K562 (cell line): ENCODE measurements around the gene NXF1. TPM values are rescaled to one million over a fixed set of nuclear protein-coding genes. Genes with fewer than 3 reads are reported as not detected.

Source experiments
- CBFA2T3 ChIP-seq: fragments of 450-650 bp; IDR thresholded peaks from 2 replicates; pipeline ENCODE4 v1.6.1; 2017
- EHMT2 ChIP-seq: fragments of 450-650 bp; IDR thresholded peaks from 2 replicates; pipeline ENCODE4 v1.6.1; 2018; ENCODE audit warnings: antibody characterized with exemption
- ESRRA ChIP-seq: fragments of 450-650 bp; IDR thresholded peaks from 2 replicates; pipeline ENCODE4 v1.6.1; 2014; ENCODE audit warnings: low read depth, mild to moderate bottlenecking, moderate library complexity, borderline replicate concordance
- HDAC3 ChIP-seq: fragments of 450-650 bp; IDR thresholded peaks from 2 replicates; pipeline ENCODE4 v1.6.1; 2018; ENCODE audit warnings: borderline replicate concordance, mild to moderate bottlenecking, moderate library complexity; ENCODE audit not compliant: partially characterized antibody
- MTA3 ChIP-seq: fragments of 450-650 bp; formaldehyde crosslinking; IDR thresholded peaks from 2 replicates; pipeline ENCODE4 v1.6.1; 2017; ENCODE audit warnings: mild to moderate bottlenecking, borderline replicate concordance
- MYNN ChIP-seq, 2 experiments: sonication (generic); formaldehyde crosslinking in 1 of 2; IDR thresholded peaks; 2 replicates each; pipeline versions ENCODE4 v1.5.0 to v1.6.1; 2016 to 2020; ENCODE audit warnings: antibody characterized with exemption in 1 of 2, missing genetic modification reagents in 1 of 2
- PHB ChIP-seq: fragments of 250-450 bp; sonication (Bioruptor Pico); IDR thresholded peaks from 2 replicates; pipeline ENCODE4 v1.5.0; 2021
- TRIM28 ChIP-seq: fragments of 450-650 bp; IDR thresholded peaks from 2 replicates; pipeline ENCODE4 v1.6.1; 2017
- ZKSCAN8 ChIP-seq: fragments of 200-800 bp; sonication (Bioruptor generic); IDR thresholded peaks from 2 replicates; pipeline ENCODE4 v1.6.1; 2016; ENCODE audit warnings: missing genetic modification characterization, missing compliant biosample characterization
- ZNF232 ChIP-seq: sonication (generic); formaldehyde crosslinking; IDR thresholded peaks from 2 replicates; pipeline ENCODE4 v1.8.0; 2022; ENCODE audit warnings: mild to moderate bottlenecking, missing genetic modification reagents
- polyA plus RNA-seq, 8 experiments: library from polyadenylated mRNA; depleted of rRNA in 4 of 8; stranded (reverse) in 5 of 8; unstranded in 3 of 8; fragments of >200 nt; fragmentation: Nextera tagmentation in 2 of 8; fragmentation: Illumina TruSeq in 1 of 8; extraction: Ambion mirVana in 2 of 8; extraction: Trizol in 1 of 8; gene quantifications; 2 replicates each; pipeline versions ENCODE4 v1.2.1 to v1.2.3, GENCODE V29; 2011 to 2014; ENCODE audit warnings: inconsistent platforms in 1 of 8, missing spikeins in 1 of 8
- total RNA-seq, 7 experiments: library from RNA; depleted of rRNA in 6 of 7; stranded (reverse); fragments of >200 nt in 6 of 7; fragmentation: Illumina TruSeq in 2 of 7; extraction: Trizol in 2 of 7; gene quantifications; 2 replicates each; pipeline versions ENCODE4 v1.2.1 to v1.2.3, GENCODE V29; 2011 to 2021; ENCODE audit warnings: low replicate concordance in 1 of 7
- TF ChIP-seq, protein P1 (sequence below): IDR thresholded peaks from 2 replicates; pipeline ENCODE4 v1.6.1; 2012; ENCODE audit warnings: low read depth, low read length, improper control_type of control experiment, borderline replicate concordance
- TF ChIP-seq, protein P2 (sequence below), 3 experiments: fragments of 200-800 bp in 1 of 3; sonication (Bioruptor generic) in 1 of 3; sonication (generic) in 1 of 3; formaldehyde crosslinking in 1 of 3; IDR thresholded peaks; 2 replicates each; pipeline versions ENCODE4 v1.6.1 to v1.8.0; 2016 to 2022; ENCODE audit warnings: mild to moderate bottlenecking in 2 of 3, missing compliant biosample characterization in 2 of 3, missing genetic modification characterization in 2 of 3, missing genetic modification reagents in 1 of 3
- TF ChIP-seq, protein P3 (sequence below): fragments of 450-650 bp; IDR thresholded peaks from 2 replicates; pipeline ENCODE4 v1.6.1; 2016; ENCODE audit warnings: low read depth
- TF ChIP-seq, protein P4 (sequence below): fragments of 250-450 bp; sonication (Bioruptor Pico); IDR thresholded peaks from 2 replicates; pipeline ENCODE4 v1.5.0; 2020; ENCODE audit warnings: mild to moderate bottlenecking

NXF1 gene
- total and polyA plus RNA-seq, 9 of the 15 experiments (the other 6 are each of a cell fraction or from before 2014, with no cell fraction given): 18.1 to 98.3 (median 35.8) TPM

DNA sequence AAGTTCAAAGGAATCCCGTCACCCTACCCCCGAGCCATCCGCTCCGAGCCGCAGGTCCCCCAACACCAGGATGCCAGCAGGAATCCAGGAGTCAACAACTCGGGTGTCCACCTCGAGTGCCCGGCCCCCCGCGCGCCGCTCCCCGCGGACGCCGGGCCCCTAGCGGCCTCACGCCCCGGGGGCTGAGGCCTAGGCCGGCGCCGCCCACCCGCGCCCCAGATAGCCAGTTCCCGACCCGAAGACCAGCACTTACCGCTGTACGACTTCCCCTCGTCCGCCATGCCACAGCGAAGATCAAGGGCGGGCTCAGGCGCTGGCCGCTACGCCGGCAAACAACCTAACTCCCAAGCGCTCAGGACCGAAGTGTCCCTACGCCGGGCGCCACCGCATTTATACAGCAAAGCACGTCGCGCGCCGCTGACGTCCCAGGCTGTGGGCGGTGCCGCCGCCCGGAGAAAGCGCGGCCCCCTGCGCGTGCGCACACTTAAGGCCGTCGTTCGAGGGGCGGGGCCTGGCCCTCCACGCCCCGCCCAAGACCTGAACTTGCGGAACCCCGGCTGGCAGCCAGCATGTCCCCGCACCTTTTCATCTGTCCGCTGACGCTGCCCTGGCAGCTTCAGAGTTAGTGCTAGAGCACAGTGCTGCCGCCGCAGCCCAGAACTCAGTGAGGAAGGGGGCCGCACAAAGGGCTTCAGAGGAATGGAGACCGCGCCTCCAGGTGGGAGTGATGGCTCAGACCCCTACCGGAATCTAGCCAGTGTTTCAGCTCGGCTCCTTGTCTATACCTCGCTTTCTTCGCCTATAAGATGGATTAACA lies at the start of gene NXF1 (continued):
- TF ChIP-seq MYNN (IDR thresholded peaks at IDR 0.05) (peak; percentile 76; the same call in 1 of the 2 replicates), MYNN (CRISPR knock-in tag; IDR thresholded peaks at IDR 0.05) (no peak), TRIM28 (no peak), EHMT2 (no peak), PHB (CRISPR knock-in tag) (peak; percentile 56; the same call in 1 of the 2 replicates), ESRRA (peak; percentile 83), ZKSCAN8 (CRISPR knock-in tag) (no peak), CBFA2T3 (no peak), ZNF232 (peak; percentile 91), HDAC3 (no peak), MTA3 (peak; percentile 100)
- TF ChIP-seq, protein P1, sequence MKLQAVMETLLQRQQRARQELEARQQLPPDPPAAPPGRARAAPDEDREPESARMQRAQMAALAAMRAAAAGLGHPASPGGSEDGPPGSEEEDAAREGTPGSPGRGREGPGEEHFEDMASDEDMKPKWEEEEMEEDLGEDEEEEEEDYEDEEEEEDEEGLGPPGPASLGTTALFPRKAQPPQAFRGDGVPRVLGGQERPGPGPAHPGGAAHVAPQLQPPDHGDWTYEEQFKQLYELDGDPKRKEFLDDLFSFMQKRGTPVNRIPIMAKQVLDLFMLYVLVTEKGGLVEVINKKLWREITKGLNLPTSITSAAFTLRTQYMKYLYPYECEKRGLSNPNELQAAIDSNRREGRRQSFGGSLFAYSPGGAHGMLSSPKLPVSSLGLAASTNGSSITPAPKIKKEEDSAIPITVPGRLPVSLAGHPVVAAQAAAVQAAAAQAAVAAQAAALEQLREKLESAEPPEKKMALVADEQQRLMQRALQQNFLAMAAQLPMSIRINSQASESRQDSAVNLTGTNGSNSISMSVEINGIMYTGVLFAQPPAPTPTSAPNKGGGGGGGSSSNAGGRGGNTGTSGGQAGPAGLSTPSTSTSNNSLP: no peak
- TF ChIP-seq, protein P2, sequence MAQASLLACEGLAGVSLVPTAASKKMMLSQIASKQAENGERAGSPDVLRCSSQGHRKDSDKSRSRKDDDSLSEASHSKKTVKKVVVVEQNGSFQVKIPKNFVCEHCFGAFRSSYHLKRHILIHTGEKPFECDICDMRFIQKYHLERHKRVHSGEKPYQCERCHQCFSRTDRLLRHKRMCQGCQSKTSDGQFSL (CRISPR knock-in tag; IDR thresholded peaks at IDR 0.05): 0 out of 2 replicates have a peak, but pooled peaks have one; percentile 28
- TF ChIP-seq, protein P2 (tag; IDR thresholded peaks at IDR 0.05): no peak
- TF ChIP-seq, protein P3, sequence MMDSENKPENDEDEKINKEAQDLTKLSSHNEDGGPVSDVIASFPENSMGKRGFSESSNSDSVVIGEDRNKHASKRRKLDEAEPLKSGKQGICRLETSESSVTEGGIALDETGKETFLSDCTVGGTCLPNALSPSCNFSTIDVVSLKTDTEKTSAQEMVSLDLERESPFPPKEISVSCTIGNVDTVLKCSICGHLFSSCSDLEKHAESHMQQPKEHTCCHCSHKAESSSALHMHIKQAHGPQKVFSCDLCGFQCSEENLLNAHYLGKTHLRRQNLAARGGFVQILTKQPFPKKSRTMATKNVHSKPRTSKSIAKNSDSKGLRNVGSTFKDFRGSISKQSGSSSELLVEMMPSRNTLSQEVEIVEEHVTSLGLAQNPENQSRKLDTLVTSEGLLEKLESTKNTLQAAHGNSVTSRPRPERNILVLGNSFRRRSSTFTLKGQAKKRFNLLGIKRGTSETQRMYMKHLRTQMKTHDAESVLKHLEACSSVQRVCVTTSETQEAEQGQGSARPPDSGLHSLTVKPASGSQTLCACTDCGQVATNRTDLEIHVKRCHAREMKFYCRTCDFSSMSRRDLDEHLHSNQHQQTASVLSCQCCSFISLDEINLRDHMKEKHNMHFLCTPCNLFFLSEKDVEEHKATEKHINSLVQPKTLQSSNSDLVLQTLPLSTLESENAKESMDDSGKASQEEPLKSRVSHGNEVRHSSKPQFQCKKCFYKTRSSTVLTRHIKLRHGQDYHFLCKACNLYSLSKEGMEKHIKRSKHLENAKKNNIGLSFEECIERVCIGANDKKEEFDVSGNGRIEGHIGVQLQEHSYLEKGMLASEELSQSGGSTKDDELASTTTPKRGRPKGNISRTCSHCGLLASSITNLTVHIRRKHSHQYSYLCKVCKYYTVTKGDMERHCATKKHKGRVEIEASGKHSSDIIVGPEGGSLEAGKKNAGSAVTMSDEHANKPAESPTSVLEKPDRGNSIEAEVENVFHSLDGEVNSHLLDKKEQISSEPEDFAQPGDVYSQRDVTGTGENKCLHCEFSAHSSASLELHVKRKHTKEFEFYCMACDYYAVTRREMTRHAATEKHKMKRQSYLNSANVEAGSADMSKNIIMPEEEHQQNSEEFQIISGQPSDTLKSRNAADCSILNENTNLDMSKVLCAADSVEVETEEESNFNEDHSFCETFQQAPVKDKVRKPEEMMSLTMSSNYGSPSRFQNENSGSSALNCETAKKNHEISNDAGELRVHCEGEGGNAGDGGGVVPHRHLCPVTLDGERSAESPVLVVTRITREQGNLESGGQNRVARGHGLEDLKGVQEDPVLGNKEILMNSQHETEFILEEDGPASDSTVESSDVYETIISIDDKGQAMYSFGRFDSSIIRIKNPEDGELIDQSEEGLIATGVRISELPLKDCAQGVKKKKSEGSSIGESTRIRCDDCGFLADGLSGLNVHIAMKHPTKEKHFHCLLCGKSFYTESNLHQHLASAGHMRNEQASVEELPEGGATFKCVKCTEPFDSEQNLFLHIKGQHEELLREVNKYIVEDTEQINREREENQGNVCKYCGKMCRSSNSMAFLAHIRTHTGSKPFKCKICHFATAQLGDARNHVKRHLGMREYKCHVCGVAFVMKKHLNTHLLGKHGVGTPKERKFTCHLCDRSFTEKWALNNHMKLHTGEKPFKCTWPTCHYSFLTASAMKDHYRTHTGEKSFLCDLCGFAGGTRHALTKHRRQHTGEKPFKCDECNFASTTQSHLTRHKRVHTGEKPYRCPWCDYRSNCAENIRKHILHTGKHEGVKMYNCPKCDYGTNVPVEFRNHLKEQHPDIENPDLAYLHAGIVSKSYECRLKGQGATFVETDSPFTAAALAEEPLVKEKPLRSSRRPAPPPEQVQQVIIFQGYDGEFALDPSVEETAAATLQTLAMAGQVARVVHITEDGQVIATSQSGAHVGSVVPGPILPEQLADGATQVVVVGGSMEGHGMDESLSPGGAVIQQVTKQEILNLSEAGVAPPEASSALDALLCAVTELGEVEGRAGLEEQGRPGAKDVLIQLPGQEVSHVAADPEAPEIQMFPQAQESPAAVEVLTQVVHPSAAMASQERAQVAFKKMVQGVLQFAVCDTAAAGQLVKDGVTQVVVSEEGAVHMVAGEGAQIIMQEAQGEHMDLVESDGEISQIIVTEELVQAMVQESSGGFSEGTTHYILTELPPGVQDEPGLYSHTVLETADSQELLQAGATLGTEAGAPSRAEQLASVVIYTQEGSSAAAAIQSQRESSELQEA: no peak
- TF ChIP-seq, protein P4, sequence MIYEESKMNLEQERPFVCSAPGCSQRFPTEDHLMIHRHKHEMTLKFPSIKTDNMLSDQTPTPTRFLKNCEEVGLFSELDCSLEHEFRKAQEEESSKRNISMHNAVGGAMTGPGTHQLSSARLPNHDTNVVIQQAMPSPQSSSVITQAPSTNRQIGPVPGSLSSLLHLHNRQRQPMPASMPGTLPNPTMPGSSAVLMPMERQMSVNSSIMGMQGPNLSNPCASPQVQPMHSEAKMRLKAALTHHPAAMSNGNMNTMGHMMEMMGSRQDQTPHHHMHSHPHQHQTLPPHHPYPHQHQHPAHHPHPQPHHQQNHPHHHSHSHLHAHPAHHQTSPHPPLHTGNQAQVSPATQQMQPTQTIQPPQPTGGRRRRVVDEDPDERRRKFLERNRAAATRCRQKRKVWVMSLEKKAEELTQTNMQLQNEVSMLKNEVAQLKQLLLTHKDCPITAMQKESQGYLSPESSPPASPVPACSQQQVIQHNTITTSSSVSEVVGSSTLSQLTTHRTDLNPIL (CRISPR knock-in tag): peak; percentile 54; the same call in 1 of the 2 replicates
